Measurements from ENCODE around the gene RB1. TPM values are rescaled to one million over a fixed set of nuclear protein-coding genes. Genes with fewer than 3 reads are reported as not detected.
"Not testable (repeated sequence)": the region's sequence is repeated elsewhere in the genome, so short reads cannot be mapped to it uniquely, and the experiment has no call there.

RB1 gene
- total RNA-seq, 1 donor from 2014 or later, result 41.7 TPM

DNA sequence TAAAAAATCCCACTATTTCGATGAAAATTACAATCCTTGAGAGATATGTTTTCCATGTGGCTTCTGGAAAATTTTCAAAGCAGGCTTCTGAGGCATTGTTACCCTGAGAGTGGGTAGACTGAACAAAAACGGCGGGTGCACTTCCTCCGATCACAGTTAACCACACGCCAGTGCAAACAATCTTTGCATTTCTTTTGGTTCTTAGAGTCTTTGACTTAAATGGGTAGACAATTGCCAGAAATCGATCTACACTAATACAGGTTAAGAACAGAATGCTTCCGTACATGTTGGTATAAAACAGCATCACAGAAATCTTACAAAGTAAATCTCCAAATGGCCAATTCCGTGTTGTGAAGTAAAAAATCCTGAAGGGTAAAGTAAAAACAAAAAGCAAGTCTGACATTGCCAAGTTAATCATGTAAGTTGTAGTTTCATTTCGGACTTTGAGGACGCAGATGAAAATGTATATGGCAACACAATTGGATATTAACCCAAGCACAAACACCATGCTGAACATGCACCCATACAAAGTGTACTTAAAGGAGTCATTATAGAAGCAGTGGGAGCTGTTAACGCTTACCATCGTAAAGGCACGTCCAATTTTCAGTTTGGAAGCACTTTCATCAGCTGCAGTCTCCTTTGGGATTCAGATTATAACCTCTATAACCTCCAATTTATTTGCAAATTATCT, 108.4 kb downstream of the RB1 start:
- peak; percentile 53 for DNase-seq

DNA sequence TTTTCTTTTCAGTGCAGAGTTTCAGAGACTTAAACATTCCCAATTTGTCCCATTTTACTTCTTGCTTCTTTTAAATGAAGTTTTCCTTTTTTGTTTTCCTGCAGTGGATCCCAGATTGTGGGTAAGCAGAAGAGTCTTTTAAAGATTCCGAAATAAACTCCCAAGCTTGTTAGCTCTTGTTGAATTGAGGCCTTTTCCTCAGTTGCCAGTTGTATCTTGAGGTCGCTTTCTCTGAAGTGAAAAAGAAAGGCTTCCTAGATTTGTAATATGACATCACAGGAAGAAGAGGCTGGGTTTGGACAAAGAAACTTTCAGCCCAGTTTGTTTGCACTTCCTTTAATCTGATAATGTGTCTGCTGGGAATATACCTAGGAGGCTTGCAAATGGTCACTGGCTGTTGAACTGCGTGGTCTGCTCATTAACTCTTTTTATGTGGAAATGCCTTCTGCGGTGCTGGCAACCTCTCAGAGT, 109.4 kb downstream of the RB1 start, which contains the start of gene LPAR6:
TSS of gene LPAR6 (minus strand) at position 233 of the 471 bp plus-strand sequence. CDS start 690 bp downstream, outside the sequence.
- peak; percentile 92 for DNase-seq

GRCh38 chr13:48414501-48414900, 111.0 kb downstream of the RB1 start:
- DNase-seq, result no peak

- no peak for DNase-seq
These were observed 112.0 kb downstream of the RB1 start for GRCh38 chr13:48415516-48415915.

DNA sequence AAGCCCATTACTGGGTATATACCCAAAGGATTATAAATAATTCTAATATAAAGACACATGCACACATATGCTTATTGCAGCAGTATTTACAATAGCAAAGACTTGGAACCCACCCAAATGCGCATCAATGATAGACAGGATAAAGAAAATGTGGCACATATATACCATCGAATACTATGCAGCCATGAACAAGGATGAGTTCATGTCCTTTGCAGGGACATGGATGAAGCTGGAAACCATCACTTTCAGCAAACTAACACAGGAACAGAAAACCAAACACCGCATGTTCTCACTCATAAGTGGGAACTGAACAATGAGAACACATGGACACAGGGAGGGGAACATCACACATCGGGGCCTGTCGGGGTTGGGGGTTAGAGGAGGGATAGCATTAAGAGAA, 118.5 kb downstream of the RB1 start:
- not testable (repeated sequence) for DNase-seq

DNA sequence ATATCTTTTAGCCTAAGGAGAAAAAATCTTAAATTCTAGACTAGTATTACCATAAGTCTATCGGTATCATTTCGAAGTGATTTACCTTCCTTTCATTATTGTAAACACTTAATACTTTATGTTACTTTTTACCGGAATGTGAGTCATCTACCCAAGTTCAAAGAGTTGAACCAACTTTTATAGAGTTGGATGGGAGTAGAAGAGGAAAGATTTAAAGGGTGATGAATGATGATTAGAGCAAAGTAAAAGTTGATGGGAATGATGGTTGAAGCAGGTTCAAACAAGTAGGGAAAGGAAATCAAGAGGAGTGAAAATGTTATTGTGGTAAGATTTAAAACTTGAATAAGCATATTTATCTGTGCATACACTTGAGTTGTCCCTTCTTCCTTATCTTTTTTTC, 120.7 kb downstream of the RB1 start:
- no peak for DNase-seq

DNA sequence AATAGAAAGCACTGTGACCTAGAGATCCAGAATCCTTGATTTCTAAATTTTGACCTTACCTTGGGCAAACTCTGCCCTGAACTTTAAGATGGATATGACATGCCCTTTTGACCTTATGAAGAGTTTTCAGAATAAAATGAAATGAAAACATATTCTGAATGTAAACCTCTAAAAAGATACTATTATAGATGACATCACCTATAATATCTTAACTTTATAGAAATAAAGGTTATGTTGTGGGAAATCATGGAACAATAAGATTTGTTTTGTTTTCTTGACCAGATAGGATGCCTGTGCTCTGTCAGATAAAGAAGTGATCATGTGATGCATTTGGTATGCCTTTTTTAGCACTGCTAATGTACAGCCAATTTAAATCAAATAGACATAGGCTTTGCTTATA, 122.5 kb downstream of the RB1 start:
- DNase-seq, result no peak

DNA sequence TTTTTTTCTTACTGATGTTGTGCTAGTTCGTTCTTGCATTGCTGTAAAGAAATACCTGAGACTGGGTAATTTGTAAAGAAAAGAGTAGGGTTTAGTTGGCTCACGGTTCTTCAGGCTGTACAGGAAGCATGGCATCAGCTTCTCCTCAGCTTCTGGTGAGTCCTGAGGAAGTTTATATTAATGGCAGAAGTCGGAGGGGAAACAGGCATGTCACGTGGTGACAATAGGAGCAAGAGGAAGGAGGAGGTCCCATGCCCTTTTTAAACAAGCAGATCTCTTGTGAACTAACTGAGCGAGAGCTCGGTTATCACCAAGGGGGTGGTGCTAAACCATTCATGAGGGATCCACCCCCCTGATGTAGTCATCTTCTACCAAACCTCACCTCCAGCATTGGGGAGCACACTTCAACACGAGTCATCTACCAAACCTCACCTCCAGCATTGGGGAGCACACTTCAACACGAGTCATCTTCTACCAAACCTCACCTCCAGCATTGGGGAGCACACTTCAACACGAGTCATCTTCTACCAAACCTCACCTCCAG, 123.3 kb downstream of the RB1 start:
- DNase-seq, result not testable (repeated sequence)

GRCh38 chr13:48429036-48429435, 125.5 kb downstream of the RB1 start:
- DNase-seq, result no peak

DNA sequence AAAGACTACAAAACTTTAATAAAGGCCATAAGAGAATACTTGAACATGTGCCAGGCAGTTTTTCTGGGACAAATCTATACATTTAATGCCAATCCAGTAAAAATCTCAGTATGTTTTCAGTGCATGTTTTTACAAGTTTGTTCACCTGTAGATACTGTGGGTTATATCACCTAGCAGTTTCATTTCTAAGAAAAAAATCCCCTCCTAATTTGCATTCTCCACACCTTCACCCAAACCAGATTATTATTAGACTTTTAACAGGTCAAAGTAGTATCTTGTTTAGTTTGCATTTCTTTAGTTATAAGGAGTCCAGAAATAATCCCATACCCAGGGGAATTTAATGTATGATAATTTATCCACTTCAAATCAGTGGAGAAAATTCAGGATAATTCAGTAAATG, 126.3 kb downstream of the RB1 start:
- no peak for DNase-seq

DNA sequence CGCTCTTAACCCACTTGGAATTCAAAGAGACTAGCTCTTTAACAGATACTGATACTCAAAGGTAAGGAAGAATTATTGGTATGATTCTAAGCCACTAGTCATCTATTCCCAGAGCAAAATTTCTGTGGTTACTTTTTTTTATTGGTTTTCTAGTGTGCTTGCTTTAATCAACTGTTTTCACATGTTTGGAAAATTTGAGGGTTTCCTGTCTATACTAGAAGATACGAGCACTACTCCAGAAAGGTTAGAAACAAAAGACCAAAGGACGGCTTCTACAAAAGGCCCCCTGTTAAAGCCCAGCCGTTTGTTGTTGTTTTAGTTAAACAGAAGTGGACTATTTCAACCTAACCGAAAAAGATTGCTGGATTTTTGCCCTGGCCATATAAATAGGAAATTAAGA, 127.9 kb downstream of the RB1 start:
- peak; percentile 53 for DNase-seq

GRCh38 chr13:48431987-48432615, 128.6 kb downstream of the RB1 start:
- peak; percentile 41 for DNase-seq

- DNase-seq, result no peak
These were observed 130.6 kb downstream of the RB1 start for GRCh38 chr13:48434200-48434599.

DNA sequence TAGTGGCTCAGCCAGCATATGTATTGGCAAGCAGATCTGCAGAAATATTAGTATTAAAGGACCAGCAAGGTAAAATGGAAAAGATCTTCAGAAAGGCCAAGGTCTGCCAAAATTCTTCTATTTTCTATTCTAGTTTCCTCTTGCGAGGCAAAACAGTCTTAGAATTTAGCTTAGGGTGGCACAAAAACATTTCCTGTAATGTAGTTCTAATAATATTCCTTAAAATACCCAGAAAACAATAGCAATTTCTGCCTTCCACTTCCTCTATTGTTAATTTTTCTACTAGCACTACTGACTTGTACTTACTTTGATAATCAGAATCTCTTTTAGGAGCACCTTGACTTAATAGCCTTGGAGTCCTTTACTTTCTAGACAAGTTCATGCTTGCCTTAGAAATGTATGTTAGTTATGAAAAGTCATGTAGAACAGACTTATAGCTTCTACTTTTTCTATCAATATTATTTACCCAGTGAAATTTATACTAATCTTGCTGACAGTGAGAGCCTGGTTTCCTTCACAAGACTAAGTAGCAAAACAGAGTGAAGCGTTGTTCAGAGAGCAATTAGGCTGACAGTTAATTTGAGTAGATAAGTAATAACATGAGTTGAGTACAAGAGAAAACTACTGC, 133.2 kb downstream of the RB1 start:
- peak; percentile 39 for DNase-seq

DNA sequence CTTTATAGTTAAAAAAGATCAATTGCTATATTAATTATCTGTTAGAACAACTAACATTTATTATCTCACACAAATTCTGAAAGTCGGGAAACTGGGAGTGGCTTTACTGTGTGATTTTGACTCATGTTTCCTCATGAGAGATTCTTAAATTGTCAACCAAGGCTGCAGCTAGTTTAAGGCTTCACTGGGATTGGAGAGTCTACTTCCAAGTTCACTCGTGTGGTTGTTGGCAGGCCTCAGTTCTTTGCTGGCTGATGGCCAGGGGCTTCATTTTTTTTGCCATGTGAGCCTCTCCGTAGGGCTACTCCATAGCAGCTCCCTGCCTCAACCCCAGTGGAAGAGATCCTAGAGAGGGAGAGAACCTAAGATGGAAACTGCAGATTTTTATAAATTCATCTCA, 133.8 kb downstream of the RB1 start:
- peak; percentile 79 for DNase-seq

GRCh38 chr13:48443442-48444208, 140.1 kb downstream of the RB1 start:
- no peak for DNase-seq

DNA sequence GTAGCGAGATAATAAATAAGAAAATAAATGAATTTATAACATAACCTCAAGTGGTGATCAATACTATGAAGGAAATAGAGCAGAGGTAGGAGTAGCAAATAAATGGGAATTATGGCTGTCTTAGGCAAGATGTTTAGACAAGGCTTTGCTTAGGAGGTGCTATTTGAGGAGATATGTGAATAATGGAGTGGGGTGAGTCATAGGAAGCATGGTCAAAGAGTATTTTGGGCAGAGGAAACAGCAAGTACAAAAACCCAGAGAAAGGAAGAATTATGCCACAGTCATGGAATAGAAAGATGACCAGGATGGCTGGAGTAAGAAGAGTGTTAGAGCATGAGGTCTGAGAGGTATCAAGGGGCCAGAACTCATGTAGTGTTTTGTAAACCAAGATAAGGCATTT, 142.9 kb downstream of the RB1 start:
- peak; percentile 88 for DNase-seq

- DNase-seq, result no peak
These were observed 144.9 kb downstream of the RB1 start for GRCh38 chr13:48448285-48448958.

DNA sequence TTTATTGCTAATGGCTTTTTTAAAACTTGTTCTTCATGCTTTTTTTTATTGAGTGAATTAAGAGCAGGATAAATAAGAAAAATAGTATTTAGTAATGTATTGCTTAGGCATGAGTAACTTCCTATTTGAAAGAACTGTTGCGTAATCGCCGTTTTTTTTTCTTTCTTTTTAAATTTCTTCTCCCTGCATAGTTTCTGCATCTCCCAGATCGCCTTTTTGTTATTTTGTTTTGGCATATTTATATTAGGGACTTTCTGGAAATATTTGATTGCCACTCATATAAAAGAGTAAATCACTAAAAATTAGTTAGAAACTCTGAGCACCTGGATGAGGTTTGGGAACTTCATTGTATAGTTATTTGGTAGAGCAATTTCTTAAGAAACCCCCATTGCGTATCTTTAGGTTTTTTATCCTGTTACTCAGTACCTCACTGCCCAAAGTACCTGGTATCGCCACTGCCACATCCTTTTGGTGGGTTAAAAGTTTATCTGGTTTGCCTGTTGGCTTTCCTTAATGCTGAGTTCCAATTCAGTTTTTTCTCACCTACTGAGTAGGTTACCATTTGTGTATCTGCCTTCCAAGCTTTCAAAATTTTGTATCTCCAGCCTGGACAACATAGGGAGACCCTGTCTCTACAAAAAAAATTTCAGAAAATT, 145.5 kb downstream of the RB1 start:
- DNase-seq, result peak; percentile 54

GRCh38 chr13:48449656-48450055, 146.1 kb downstream of the RB1 start:
- no peak for DNase-seq

DNA sequence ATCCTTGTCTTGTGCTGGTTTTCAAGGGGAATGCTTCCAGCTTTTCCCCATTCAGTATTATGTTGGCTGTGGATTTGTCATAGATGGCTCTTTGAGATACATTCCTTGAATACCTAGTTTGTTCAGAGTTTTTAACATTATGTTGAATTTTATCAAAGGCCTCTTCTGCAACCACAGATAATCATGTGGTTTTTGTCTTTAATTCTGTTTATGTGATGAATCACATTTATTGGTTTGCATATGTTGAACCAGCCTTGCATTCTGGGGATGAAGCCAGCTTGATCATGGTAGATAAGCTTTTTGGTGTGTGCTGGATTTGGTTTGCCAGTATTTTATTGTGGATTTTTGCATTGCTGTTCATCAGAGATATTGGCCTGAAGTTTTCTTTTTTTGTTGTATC, 147.6 kb downstream of the RB1 start:
- not testable (repeated sequence) for DNase-seq

DNA sequence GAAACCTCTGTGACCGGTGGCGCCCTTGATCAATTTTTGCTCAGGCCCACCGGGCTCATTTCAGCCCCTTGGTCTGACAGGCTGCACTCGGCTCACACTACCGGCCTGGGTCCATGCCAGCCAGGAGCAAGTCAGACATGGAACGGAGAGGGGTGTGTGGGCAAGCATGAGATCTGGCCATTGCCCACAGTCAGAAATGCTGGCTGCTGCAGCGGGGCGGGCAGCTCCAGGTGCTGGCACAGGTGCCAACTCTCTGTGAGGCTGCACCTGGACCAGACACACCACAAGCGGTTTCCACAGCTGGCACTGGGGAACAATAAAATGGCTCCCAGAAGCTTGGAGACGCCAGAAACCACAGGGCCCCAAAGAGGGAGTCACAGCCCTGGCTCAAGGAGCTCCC, 153.0 kb downstream of the RB1 start:
- no peak for DNase-seq

All from dermis blood vessel endothelial cell (primary cell).